ENCODE results near the gene ANKRD44. TPM values are rescaled to one million over a fixed set of nuclear protein-coding genes. Genes with fewer than 3 reads are reported as not detected.
A peak's percentile ranks its signal among the peaks of the same experiment; 100 is the strongest.

ANKRD44 gene
- total RNA-seq, 1 donor from 2014 or later, result 4.0 TPM

GRCh38 chr2:196992466-196992865 is 318.1 kb downstream of the ANKRD44 start:
- H3K27ac Mint-ChIP-seq, result no peak overlapping the region

GRCh38 chr2:196990788-196991461 is 319.7 kb downstream of the ANKRD44 start:
- H3K4me3 Mint-ChIP-seq (ENCODE audit: low read depth), result no peak overlapping the region
- no peaks in the 10 kb centered on the region for H3K9me3 Mint-ChIP-seq (ENCODE audit: low read depth)
- H3K4me1 Mint-ChIP-seq (ENCODE audit: low read depth), result peaks cover 15% of the 10 kb centered on the region
- H3K27ac Mint-ChIP-seq, result no peak overlapping the region
- no peak for TF ChIP-seq CTCF (IDR thresholded peaks at IDR 0.05; ENCODE audit: unreplicated experiment)
- DNase-seq (ENCODE audit: low spot score, unreplicated experiment), result no peak
- H3K27me3 Mint-ChIP-seq, result no peaks in the 10 kb centered on the region
- no peaks in the 10 kb centered on the region for H3K36me3 Mint-ChIP-seq (ENCODE audit: insufficient read depth)

More at GRCh38 chr2:196992466-196992865, 318.1 kb downstream of the ANKRD44 start:
- no peaks in the 10 kb centered on the region for H3K9me3 Mint-ChIP-seq (ENCODE audit: low read depth)
- no peak overlapping the region for H3K4me3 Mint-ChIP-seq (ENCODE audit: low read depth)
- H3K36me3 Mint-ChIP-seq (ENCODE audit: insufficient read depth), result no peaks in the 10 kb centered on the region
- no peak for DNase-seq (ENCODE audit: low spot score, unreplicated experiment)
- H3K4me1 Mint-ChIP-seq (ENCODE audit: low read depth), result peaks cover 10% of the 10 kb centered on the region
- TF ChIP-seq CTCF (IDR thresholded peaks at IDR 0.05; ENCODE audit: unreplicated experiment), result no peak
- H3K27me3 Mint-ChIP-seq, result no peaks in the 10 kb centered on the region

- Mint-ChIP-seq H3K27ac (no peak overlapping the region), H3K27me3 (no peaks in the 10 kb centered on the region), H3K36me3 (ENCODE audit: insufficient read depth) (no peaks in the 10 kb centered on the region)
Measured at GRCh38 chr2:196990092-196990491, 320.5 kb downstream of the ANKRD44 start.

GRCh38 chr2:196989496-196989895 is 321.1 kb downstream of the ANKRD44 start:
- Mint-ChIP-seq H3K4me3 (ENCODE audit: low read depth) (no peak overlapping the region), H3K27me3 (no peaks in the 10 kb centered on the region), H3K4me1 (ENCODE audit: low read depth) (peaks cover 15% of the 10 kb centered on the region), H3K27ac (no peak overlapping the region), H3K36me3 (ENCODE audit: insufficient read depth) (no peaks in the 10 kb centered on the region), H3K9me3 (ENCODE audit: low read depth) (no peaks in the 10 kb centered on the region)
- DNase-seq (ENCODE audit: low spot score, unreplicated experiment), result no peak
- no peak for TF ChIP-seq CTCF (IDR thresholded peaks at IDR 0.05; ENCODE audit: unreplicated experiment)

More at GRCh38 chr2:196990092-196990491, 320.5 kb downstream of the ANKRD44 start:
- H3K4me1 Mint-ChIP-seq (ENCODE audit: low read depth), result peaks cover 15% of the 10 kb centered on the region
- no peak for DNase-seq (ENCODE audit: low spot score, unreplicated experiment)
- H3K9me3 Mint-ChIP-seq (ENCODE audit: low read depth), result no peaks in the 10 kb centered on the region
- no peak overlapping the region for H3K4me3 Mint-ChIP-seq (ENCODE audit: low read depth)
- no peak for TF ChIP-seq CTCF (IDR thresholded peaks at IDR 0.05; ENCODE audit: unreplicated experiment)

GRCh38 chr2:196988639-196989038 is 321.9 kb downstream of the ANKRD44 start:
- TF ChIP-seq CTCF (IDR thresholded peaks at IDR 0.05; ENCODE audit: unreplicated experiment), result no peak
- DNase-seq (ENCODE audit: low spot score, unreplicated experiment), result no peak
- Mint-ChIP-seq H3K27me3 (no peaks in the 10 kb centered on the region), H3K27ac (peak overlapping the region; percentile 73), H3K36me3 (ENCODE audit: insufficient read depth) (no peaks in the 10 kb centered on the region), H3K4me1 (ENCODE audit: low read depth) (peaks cover 15% of the 10 kb centered on the region), H3K4me3 (ENCODE audit: low read depth) (no peak overlapping the region), H3K9me3 (ENCODE audit: low read depth) (no peaks in the 10 kb centered on the region)
